ENCODE results near the gene SPINK5. TPM values are rescaled to one million over a fixed set of nuclear protein-coding genes. Genes with fewer than 3 reads are reported as not detected.
"Not testable (repeated sequence)": the region's sequence is repeated elsewhere in the genome, so short reads cannot be mapped to it uniquely, and the experiment has no call there.

SPINK5 gene
- total RNA-seq, 1 experiment from 2014 or later, result 6.0 TPM

GRCh38 chr5:148043705-148044104, 20.1 kb upstream of the SPINK5 start:
- H3K27me3 ChIP-seq (ENCODE audit: insufficient read depth, low read length), result no peaks in the 10 kb centered on the region
- TF ChIP-seq, protein P1, sequence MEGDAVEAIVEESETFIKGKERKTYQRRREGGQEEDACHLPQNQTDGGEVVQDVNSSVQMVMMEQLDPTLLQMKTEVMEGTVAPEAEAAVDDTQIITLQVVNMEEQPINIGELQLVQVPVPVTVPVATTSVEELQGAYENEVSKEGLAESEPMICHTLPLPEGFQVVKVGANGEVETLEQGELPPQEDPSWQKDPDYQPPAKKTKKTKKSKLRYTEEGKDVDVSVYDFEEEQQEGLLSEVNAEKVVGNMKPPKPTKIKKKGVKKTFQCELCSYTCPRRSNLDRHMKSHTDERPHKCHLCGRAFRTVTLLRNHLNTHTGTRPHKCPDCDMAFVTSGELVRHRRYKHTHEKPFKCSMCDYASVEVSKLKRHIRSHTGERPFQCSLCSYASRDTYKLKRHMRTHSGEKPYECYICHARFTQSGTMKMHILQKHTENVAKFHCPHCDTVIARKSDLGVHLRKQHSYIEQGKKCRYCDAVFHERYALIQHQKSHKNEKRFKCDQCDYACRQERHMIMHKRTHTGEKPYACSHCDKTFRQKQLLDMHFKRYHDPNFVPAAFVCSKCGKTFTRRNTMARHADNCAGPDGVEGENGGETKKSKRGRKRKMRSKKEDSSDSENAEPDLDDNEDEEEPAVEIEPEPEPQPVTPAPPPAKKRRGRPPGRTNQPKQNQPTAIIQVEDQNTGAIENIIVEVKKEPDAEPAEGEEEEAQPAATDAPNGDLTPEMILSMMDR (conservative IDR thresholded peaks at IDR 0.05), result no peak
- no peak overlapping the region for H4K91ac ChIP-seq (ENCODE audit: insufficient read length, low read depth, low read length)
- no peak overlapping the region for H2BK20ac ChIP-seq (ENCODE audit: low read depth, low read length, poor library complexity, severe bottlenecking)
- no peak overlapping the region for H3K14ac ChIP-seq (ENCODE audit: insufficient read depth, low read length)
- H3K4ac ChIP-seq (ENCODE audit: low read depth, low read length), result no peak overlapping the region
- H3K9ac ChIP-seq (ENCODE audit: extremely low read depth, insufficient read length, low read length), result no peak overlapping the region
- no peak overlapping the region for H4K5ac ChIP-seq (ENCODE audit: insufficient read length, low read depth, low read length)
- no peaks in the 10 kb centered on the region for H3K9me3 ChIP-seq (ENCODE audit: control insufficient read depth, low read depth, low read length)
- no CpG with 5 or more reads among the region's 2 CpGs for WGBS (ENCODE audit: extremely low coverage, insufficient read length, low lambda C conversion rate)
- Mint-ChIP-seq H3K27me3 (ENCODE audit: low read depth) (no peaks in the 10 kb centered on the region), H3K4me1 (no peaks in the 10 kb centered on the region), H3K9me3 (peaks cover 0 to 3% of the 10 kb centered on the region in 2 experiments; a peak in 1 of 5 replicates), H3K27ac (no peak overlapping the region), H3K36me3 (ENCODE audit: insufficient read depth in 1 of 3, low read depth in 3 of 3) (peaks cover 0 to 12% (median 0%) of the 10 kb centered on the region in 3 experiments; a peak in 3 of 7 replicates), H3K4me3 (no peak overlapping the region)
- H3K23ac ChIP-seq (ENCODE audit: insufficient read length, low read depth, low read length), result no peak overlapping the region
- no peak overlapping the region for H2AFZ ChIP-seq (ENCODE audit: low read length)
- H2BK15ac ChIP-seq (ENCODE audit: low read depth, low read length), result no peak overlapping the region
- H3K23me2 ChIP-seq (ENCODE audit: insufficient read length, low read depth, low read length, poor library complexity, severe bottlenecking), result no peaks in the 10 kb centered on the region
- H4K20me1 ChIP-seq (ENCODE audit: control insufficient read depth, insufficient read depth, insufficient read length), result no peaks in the 10 kb centered on the region
- H3K79me1 ChIP-seq (ENCODE audit: insufficient read depth, low read depth, low read length, poor library complexity, severe bottlenecking), result no peaks in the 10 kb centered on the region
- no peak overlapping the region for H3K27ac ChIP-seq (ENCODE audit: insufficient read length, low read depth, low read length)
- H2AK5ac ChIP-seq (ENCODE audit: insufficient read length, low read length), result no peak overlapping the region
- H3T11ph ChIP-seq (ENCODE audit: low read length), result no peak overlapping the region
- no peak overlapping the region for H2BK120ac ChIP-seq (ENCODE audit: low read depth, low read length, poor library complexity, severe bottlenecking)
- no peak overlapping the region for H3K56ac ChIP-seq (ENCODE audit: insufficient read length, low read depth, low read length)
- H2BK5ac ChIP-seq (ENCODE audit: insufficient read length, low read length), result no peak overlapping the region
- H2BK12ac ChIP-seq (ENCODE audit: insufficient read length, low read depth, low read length), result no peak overlapping the region
- no peaks in the 10 kb centered on the region for H3K79me2 ChIP-seq (ENCODE audit: insufficient read depth, low read length)
- no peak overlapping the region for H3K4me2 ChIP-seq (ENCODE audit: insufficient read depth, insufficient read length, low read length)
- no peak overlapping the region for H3K18ac ChIP-seq (ENCODE audit: insufficient read length, low read depth, low read length)
- no peak overlapping the region for H4K8ac ChIP-seq (replicated peaks; ENCODE audit: insufficient read length, low read depth, low read length)
- H3K4me1 ChIP-seq (ENCODE audit: insufficient read depth, low read length), result no peaks in the 10 kb centered on the region
- DNase-seq, result no peak

DNA sequence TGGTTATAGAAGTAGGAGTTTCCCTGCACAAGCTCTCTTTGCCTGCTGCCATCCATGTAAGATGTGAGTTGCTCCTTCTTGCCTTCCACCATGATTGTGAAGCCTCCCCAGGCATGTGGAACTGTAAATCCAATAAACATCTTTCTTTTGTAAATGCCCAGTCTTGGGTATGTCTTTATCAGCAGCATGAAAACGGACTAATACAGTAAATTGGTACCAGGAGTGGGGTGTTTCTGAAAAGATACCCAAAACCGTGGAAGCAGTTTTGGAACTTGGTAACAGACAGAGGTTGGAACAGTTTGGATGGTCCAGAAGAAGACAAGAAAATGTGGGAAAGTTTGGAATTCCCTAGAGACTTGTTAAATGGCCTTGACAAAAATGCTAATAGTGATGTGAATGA, 8.6 kb upstream of the SPINK5 start:
- not testable (repeated sequence) for H3K14ac ChIP-seq (ENCODE audit: insufficient read depth, low read length); H4K20me1 ChIP-seq (ENCODE audit: control insufficient read depth, insufficient read depth, insufficient read length); H3K23me2 ChIP-seq (ENCODE audit: insufficient read length, low read depth, low read length, poor library complexity, severe bottlenecking); H3T11ph ChIP-seq (ENCODE audit: low read length); H2BK20ac ChIP-seq (ENCODE audit: low read depth, low read length, poor library complexity, severe bottlenecking); H2BK15ac ChIP-seq (ENCODE audit: low read depth, low read length); H3K4me1 ChIP-seq (ENCODE audit: insufficient read depth, low read length); H3K27ac Mint-ChIP-seq; H3K4me1 Mint-ChIP-seq; H3K18ac ChIP-seq (ENCODE audit: insufficient read length, low read depth, low read length); H3K27me3 Mint-ChIP-seq (ENCODE audit: low read depth); H2AFZ ChIP-seq (ENCODE audit: low read length); H3K4me3 Mint-ChIP-seq; H3K56ac ChIP-seq (ENCODE audit: insufficient read length, low read depth, low read length); H2BK5ac ChIP-seq (ENCODE audit: insufficient read length, low read length); H3K9ac ChIP-seq (ENCODE audit: extremely low read depth, insufficient read length, low read length); H3K79me1 ChIP-seq (ENCODE audit: insufficient read depth, low read depth, low read length, poor library complexity, severe bottlenecking); H3K4ac ChIP-seq (ENCODE audit: low read depth, low read length); H2BK120ac ChIP-seq (ENCODE audit: low read depth, low read length, poor library complexity, severe bottlenecking); H3K4me2 ChIP-seq (ENCODE audit: insufficient read depth, insufficient read length, low read length); H4K5ac ChIP-seq (ENCODE audit: insufficient read length, low read depth, low read length); H2BK12ac ChIP-seq (ENCODE audit: insufficient read length, low read depth, low read length); DNase-seq; H3K27ac ChIP-seq (ENCODE audit: insufficient read length, low read depth, low read length); H2AK5ac ChIP-seq (ENCODE audit: insufficient read length, low read length); H3K79me2 ChIP-seq (ENCODE audit: insufficient read depth, low read length); H4K8ac ChIP-seq (replicated peaks; ENCODE audit: insufficient read length, low read depth, low read length); H3K23ac ChIP-seq (ENCODE audit: insufficient read length, low read depth, low read length); H3K27me3 ChIP-seq (ENCODE audit: insufficient read depth, low read length); H4K91ac ChIP-seq (ENCODE audit: insufficient read length, low read depth, low read length)
- WGBS (ENCODE audit: extremely low coverage, insufficient read length, low lambda C conversion rate), result no CpG with 5 or more reads among the region's 2 CpGs
- Mint-ChIP-seq H3K36me3 (ENCODE audit: insufficient read depth in 1 of 3, low read depth in 3 of 3) (peaks cover 23 to 48% (median 30%) of the 10 kb centered on the region in 3 experiments), H3K9me3 (peaks cover 37 to 38% of the 10 kb centered on the region in 2 experiments)
- peaks cover 19% of the 10 kb centered on the region for H3K9me3 ChIP-seq (ENCODE audit: control insufficient read depth, low read depth, low read length)

All from H9 (cell line).